GM12878 (cell line): ENCODE results near the gene CNN2. TPM values are rescaled to one million over a fixed set of nuclear protein-coding genes. Genes with fewer than 3 reads are reported as not detected.

Experiments
- ATF7 ChIP-seq: fragments of 450-650 bp; IDR thresholded peaks from 2 replicates; pipeline ENCODE4 v1.6.1; 2016; ENCODE audit warnings: low read depth, mild to moderate bottlenecking
- E2F4 ChIP-seq: IDR thresholded peaks from 2 replicates; pipeline ENCODE4 v1.6.1; 2012; ENCODE audit warnings: low read depth, low read length, improper control_type of control experiment
- FOS ChIP-seq: IDR thresholded peaks from 3 replicates; pipeline ENCODE4 v1.6.1; 2011; ENCODE audit warnings: borderline replicate concordance; ENCODE audit not compliant: insufficient read length; ENCODE audit errors: extremely low read depth
- NRF1 ChIP-seq: conservative IDR thresholded peaks from 2 replicates; pipeline ENCODE4 v1.6.1; 2011; ENCODE audit warnings: mild to moderate bottlenecking, low read depth, low read length, improper control_type of control experiment
- POU2F2 ChIP-seq: IDR thresholded peaks from 3 replicates; pipeline ENCODE4 v1.6.1; 2011; ENCODE audit warnings: low read depth, mild to moderate bottlenecking, low read length, borderline replicate concordance
- RUNX3 ChIP-seq: IDR thresholded peaks from 2 replicates; pipeline ENCODE4 v1.6.1; 2012; ENCODE audit warnings: low read length, inconsistent platforms
- polyA plus RNA-seq, 11 experiments: library from polyadenylated mRNA; depleted of rRNA in 4 of 11; unstranded in 6 of 11; stranded (reverse) in 5 of 11; fragments of >200 nt; fragmentation: Nextera tagmentation in 4 of 11; fragmentation: Illumina TruSeq in 1 of 11; extraction: Ambion mirVana in 4 of 11; extraction: Trizol in 1 of 11; gene quantifications; 1 replicate in 1 of 11; 2 replicates in 10 of 11; pipeline versions ENCODE4 v1.2.1 to v1.2.3, GENCODE V29; 2011 to 2016; ENCODE audit warnings: inconsistent platforms in 2 of 11, missing spikeins in 2 of 11, low read depth in 1 of 11
- total RNA-seq, 4 experiments: library from RNA; depleted of rRNA in 3 of 4; stranded (reverse); fragments of >200 nt in 3 of 4; fragmentation: Illumina TruSeq in 1 of 4; extraction: Trizol in 1 of 4; gene quantifications; 2 replicates each; pipeline versions ENCODE4 v1.2.1 to v1.2.3, GENCODE V29; 2013 to 2021
- TF ChIP-seq, protein P1 (sequence below): fragments of 450-650 bp; IDR thresholded peaks from 2 replicates; pipeline ENCODE4 v1.6.1; 2017; ENCODE audit warnings: mild to moderate bottlenecking, moderate library complexity
- TF ChIP-seq, protein P2 (sequence below): fragments of 450-650 bp; formaldehyde crosslinking; IDR thresholded peaks from 2 replicates; pipeline ENCODE4 v1.4.0; 2022; ENCODE audit warnings: mild to moderate bottlenecking, moderate library complexity

CNN2 gene
- total and polyA plus RNA-seq, 10 of the 15 experiments (the other 5 are each of a cell fraction or from before 2014, with no cell fraction given): 34.7 to 311 (median 172) TPM

- TF ChIP-seq, protein P1, sequence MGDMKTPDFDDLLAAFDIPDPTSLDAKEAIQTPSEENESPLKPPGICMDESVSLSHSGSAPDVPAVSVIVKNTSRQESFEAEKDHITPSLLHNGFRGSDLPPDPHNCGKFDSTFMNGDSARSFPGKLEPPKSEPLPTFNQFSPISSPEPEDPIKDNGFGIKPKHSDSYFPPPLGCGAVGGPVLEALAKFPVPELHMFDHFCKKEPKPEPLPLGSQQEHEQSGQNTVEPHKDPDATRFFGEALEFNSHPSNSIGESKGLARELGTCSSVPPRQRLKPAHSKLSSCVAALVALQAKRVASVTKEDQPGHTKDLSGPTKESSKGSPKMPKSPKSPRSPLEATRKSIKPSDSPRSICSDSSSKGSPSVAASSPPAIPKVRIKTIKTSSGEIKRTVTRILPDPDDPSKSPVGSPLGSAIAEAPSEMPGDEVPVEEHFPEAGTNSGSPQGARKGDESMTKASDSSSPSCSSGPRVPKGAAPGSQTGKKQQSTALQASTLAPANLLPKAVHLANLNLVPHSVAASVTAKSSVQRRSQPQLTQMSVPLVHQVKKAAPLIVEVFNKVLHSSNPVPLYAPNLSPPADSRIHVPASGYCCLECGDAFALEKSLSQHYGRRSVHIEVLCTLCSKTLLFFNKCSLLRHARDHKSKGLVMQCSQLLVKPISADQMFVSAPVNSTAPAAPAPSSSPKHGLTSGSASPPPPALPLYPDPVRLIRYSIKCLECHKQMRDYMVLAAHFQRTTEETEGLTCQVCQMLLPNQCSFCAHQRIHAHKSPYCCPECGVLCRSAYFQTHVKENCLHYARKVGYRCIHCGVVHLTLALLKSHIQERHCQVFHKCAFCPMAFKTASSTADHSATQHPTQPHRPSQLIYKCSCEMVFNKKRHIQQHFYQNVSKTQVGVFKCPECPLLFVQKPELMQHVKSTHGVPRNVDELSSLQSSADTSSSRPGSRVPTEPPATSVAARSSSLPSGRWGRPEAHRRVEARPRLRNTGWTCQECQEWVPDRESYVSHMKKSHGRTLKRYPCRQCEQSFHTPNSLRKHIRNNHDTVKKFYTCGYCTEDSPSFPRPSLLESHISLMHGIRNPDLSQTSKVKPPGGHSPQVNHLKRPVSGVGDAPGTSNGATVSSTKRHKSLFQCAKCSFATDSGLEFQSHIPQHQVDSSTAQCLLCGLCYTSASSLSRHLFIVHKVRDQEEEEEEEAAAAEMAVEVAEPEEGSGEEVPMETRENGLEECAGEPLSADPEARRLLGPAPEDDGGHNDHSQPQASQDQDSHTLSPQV: no peak
- TF ChIP-seq RUNX3 (no peak), ATF7 (no peak), E2F4 (no peak), POU2F2 (no peak), FOS (no peak), NRF1 (no peak)
- TF ChIP-seq, protein P2, sequence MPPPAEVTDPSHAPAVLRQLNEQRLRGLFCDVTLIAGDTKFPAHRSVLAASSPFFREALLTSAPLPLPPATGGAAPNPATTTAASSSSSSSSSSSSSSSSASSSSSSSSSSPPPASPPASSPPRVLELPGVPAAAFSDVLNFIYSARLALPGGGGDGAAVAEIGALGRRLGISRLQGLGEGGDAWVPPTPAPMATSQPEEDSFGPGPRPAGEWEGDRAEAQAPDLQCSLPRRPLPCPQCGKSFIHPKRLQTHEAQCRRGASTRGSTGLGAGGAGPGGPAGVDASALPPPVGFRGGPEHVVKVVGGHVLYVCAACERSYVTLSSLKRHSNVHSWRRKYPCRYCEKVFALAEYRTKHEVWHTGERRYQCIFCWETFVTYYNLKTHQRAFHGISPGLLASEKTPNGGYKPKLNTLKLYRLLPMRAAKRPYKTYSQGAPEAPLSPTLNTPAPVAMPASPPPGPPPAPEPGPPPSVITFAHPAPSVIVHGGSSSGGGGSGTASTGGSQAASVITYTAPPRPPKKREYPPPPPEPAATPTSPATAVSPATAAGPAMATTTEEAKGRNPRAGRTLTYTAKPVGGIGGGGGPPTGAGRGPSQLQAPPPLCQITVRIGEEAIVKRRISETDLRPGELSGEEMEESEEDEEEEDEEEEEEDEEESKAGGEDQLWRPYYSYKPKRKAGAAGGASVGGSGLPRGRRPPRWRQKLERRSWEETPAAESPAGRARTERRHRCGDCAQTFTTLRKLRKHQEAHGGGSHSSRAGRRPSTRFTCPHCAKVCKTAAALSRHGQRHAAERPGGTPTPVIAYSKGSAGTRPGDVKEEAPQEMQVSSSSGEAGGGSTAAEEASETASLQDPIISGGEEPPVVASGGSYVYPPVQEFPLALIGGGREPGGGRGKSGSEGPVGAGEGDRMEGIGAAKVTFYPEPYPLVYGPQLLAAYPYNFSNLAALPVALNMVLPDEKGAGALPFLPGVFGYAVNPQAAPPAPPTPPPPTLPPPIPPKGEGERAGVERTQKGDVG (CRISPR knock-in tag): no peak
These were observed 20.7 kb downstream of the CNN2 start (continued) for GRCh38 chr19:1046836-1047695.
